LoVo (cell line): ENCODE results near the gene CFAP57.

ENCODE experiments used
- DNase-seq: peaks from one replicate; pipeline ENCODE4 v3.0.0-alpha.2; 2016; ENCODE audit warnings: low spot score

CFAP57 gene

GRCh38 chr1:43255438-43256210 is 83.5 kb downstream of the CFAP57 start:
- DNase-seq = no peak

DNA sequence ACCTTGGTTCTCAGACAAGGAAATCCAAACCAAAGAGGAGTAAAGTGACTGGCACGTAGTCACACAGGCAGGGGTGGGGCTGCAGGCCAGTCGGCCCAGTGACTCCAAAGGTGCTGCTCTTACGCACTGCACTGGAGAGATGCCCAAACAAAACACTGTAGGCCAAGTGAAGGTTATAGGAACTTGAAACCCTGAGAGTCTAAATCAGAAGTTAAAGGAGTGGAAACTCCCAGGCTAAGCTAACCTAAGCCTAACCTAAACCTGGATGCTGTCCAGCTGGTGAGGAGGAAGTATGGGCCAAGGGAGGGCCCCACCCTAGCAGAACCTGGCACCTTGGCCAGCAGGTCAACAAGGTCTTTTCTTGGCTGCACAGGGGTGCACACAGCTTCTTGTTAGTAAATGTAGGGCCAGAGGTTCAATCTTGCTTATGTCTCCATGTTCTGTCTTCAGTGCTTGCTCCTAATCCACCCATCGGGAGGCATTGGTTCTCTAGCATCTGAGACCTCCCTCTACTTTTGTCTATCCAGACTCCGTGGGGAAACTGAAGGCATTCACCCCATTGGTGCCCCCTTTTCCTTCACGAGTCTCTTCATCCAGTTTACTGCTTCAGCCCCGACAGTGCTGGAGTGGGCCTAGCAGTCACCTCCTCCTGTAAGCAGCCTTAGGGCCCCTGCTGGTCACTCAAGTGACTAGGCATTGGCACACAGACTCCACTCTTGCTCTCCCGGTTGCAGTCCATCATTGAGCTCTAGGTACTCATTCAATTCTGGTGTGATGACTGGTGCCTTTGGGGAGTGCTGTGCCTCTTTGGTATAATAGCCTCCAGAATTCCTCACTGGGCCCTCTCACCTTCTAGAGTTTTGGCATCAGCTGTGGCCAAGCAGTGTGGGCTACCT is 84.8 kb downstream of the CFAP57 start:
- DNase-seq = peak; percentile 58

- DNase-seq = no peak
Observed at GRCh38 chr1:43258370-43258769, 86.2 kb downstream of the CFAP57 start.

DNA sequence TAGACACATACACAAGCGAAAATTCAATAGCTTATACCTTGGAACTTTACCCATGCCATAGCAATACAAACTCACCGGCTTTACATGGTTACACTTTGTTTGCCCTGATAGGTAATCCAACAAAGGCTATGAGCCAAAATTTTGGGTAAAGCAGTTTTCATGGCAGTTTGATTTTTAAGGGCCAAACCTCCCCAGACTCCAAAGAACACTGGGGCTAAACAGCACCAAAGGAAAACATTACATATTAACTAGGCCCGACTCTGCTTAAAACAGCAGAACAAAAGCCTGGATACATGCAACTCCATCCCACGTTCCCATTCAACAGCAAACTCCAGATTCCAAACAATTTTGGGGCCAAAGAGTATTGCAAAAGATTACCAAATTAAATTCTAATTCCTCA is 93.3 kb downstream of the CFAP57 start:
- no peak for DNase-seq

DNA sequence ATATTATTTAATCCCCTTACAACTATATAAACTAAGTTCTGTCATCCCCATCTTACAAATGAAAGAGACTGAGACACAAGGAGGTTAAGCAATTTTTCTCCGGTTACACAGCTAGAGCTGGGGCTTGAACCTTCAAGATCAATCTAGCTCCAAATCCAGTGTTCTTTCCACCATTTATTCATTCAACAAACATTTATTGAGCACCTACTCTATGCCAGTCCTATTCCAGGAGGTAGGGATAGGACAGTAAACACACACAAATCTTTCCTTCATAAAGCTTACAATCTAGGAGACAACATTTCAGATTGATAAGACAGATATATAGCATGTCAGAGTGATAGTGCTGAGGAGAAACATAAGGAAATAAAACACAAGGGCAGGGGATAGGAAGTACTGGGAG is 94.8 kb downstream of the CFAP57 start:
- no peak for DNase-seq

GRCh38 chr1:43267291-43267805 is 95.2 kb downstream of the CFAP57 start:
- no peak for DNase-seq

DNA sequence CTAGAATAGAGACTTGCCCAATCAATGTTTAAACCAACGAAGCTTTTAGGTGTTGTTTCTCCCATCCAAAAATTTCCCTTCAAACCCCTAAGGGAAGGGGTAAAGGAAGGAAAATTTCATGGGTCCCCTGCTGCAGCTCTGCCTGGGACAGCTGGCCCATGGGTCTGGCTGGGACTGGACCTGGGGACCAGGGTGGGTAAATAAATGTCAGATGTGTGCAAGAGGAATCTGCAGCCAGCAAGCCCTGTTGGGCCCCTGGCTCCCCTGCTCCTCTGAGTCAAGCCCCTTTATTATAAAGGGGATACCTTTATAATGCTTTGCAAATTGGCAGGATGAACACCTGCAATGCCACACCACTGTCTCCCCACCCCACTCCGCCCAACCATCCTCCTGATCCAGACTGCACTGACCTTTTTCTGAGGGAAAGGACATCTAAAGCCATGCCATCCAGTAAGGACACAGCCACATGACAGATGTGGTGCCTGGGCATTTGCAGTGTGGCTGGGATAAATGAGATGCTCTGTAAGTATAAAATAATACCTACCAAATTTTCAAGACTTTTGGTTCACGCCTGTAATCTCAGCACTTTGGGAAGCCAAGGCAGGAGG is 95.8 kb downstream of the CFAP57 start:
- DNase-seq = no peak

DNA sequence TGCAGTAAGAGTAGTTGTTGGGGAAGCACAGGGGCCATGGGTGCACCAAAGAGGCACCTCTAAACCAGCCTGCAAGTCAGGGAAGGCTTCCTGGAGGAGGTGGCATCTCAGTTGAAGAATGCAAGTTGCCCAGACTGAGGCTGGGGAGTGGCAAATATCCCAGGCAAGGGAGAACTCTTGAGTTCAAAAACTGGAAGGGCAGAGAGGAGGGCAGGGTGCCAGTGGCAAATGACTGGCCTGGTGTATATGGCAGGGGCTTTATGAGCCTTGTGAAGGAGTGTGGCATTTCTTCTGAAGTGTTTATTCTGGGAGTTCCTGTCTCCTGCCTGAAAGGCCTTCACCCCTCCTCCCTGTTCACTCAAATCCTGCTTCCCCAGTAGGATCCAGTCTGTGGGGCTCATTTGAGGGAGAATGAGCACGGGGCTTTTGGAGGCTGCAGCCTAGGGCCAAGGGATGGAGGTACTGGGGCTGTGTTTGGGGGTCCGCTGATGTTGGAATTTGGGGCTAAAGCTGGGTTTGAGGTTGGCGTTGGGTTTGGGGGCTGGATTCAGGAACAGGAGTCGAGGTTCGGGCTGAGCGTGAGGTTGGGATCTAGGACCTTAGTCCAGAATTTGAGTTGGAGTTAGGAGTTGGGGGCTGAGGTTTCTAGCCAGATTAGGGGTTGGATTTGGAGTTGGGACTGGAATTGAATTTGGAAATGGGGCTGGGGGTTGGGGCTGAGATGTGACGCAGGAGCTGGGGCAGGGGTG is 97.7 kb downstream of the CFAP57 start, which contains the start of gene TMEM125:
TSS of gene TMEM125 (plus strand) at position 357 of the 749 bp plus-strand sequence. CDS start 2,740 bp downstream, outside the sequence.
- DNase-seq = peak; percentile 33

DNA sequence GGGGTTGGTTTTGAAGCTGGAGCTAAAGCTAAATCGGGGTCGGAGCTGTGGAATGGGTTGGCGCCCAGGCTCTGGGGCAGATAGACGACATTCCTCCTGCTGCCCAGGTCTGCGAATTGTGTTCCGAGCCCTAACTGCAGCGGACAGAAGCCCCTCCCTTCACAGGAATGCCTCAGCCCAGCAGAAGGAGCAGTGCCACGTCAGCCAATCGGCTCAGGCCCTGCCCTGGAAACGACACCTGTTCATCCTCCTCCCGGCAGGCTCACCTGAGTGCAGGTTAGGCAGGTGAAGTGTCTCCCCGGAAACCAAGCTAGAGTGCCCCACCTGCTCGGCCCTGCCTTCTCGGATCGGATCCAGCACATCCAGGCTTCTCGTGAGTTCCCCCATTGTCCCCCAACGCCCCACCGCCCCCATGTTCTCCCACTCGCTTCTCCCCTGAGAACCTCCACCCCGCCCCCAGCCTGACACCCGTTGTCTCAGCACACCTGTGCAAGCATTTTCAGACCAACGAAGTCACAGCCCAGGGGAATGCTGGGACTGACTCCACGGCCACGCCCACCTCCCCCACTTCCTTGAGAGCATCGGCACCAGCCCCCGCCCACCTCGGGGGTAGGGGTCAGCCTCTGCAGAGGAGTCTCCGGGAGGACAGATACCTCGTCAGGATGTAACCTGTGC is 98.4 kb downstream of the CFAP57 start:
- DNase-seq = peak; percentile 91

DNA sequence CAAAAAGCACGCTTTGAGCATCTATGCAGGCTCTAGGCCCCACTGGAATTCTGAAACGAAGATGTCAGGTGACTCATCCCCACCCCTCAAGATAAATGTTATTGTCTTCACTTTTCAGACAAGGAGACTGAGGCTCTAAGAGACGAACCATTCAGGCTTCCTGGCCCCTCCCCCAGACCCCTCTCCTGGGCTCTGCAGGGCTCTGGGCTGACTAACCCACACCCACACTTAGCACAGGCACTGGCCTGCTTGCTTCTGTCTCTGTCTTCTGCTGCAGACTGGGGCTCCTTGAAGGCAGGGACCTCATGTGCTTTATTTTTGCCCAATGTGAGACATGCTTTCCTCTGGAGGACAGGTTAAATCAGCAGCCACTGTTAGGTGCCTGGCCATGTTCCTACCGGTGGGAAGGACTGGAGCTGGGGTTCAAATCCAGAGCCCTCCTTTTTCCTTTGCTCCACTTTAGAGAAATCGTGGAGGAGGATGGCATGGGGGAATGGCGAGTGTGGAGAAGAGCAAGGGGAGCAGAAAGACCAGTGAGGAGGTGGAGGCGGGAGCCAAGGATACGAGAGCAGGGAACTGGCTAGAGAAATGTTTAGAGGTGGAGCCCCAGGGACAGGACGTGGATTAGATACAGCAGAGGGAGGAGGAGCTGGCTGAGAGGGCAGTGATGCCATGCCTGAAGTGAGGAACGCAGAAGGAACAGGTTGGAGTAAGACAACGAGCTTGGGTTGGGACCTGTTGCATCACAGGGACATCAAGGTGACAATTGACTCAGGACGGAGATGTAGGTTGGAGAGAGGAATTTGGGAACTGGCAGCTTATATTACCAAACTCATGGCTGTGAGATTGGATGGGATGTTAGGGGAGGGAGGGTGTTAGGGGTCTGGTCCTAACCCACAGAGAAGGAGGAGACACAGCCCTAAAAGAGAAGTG is 99.3 kb downstream of the CFAP57 start:
- no peak for DNase-seq

- DNase-seq = no peak
Observed at GRCh38 chr1:43272161-43272560, 100.0 kb downstream of the CFAP57 start.

- DNase-seq = no peak
Observed at GRCh38 chr1:43272576-43273571, 100.7 kb downstream of the CFAP57 start.

- DNase-seq = no peak
Observed at GRCh38 chr1:43273708-43274107, 101.6 kb downstream of the CFAP57 start.

DNA sequence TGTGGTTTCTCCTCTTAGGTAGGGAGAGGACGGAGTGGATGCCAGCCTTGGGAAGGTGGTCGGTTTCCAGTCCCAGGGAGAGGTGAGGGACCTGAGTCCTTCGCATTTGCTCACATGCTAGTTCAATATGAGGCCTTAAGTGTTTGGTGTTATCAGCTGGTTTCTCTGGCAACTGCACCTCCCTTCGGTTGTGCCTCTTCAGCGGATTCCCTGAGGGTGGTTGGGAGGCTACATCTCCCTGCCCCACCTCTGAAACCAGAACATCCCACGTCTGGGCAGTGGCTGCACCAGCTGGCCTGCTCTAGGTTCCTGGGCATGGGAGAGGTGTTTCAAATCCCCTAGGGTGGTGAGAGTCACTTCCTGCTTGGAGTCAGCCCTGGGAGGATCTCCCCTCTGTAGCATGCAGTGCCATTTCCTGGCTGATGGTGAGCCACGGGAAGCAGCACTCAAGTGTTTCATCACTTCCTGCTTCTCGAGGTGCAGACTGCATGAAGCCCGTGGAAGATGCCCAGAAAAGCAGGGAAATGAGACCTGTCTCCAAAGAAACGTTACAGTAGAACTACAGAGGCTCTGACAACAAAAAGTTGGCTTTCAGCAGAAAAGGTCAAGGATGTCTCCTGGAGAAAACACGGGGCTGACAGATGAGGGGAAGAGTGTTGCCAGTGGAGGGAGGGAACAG is 102.1 kb downstream of the CFAP57 start:
- DNase-seq = no peak

DNA sequence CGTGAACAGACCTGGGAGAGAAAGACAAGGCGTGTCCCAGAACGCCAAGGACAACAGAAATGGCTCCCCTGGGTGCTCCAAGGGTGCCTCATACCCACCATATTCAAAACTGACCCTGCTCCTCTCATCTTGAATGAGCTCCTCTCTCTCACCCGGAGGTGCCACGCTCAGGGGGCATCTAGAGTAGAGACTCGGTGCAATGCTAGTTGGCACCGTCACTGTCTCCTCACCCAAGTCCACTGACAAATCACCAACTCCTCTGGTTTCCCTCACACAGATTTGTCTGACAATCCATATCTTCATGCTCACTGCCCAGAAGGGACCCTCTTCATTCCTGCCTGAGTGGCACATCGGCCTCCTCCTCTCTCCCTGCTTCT is 102.7 kb downstream of the CFAP57 start:
- no peak for DNase-seq

GRCh38 chr1:43275826-43276620 is 103.9 kb downstream of the CFAP57 start:
- DNase-seq = no peak

DNA sequence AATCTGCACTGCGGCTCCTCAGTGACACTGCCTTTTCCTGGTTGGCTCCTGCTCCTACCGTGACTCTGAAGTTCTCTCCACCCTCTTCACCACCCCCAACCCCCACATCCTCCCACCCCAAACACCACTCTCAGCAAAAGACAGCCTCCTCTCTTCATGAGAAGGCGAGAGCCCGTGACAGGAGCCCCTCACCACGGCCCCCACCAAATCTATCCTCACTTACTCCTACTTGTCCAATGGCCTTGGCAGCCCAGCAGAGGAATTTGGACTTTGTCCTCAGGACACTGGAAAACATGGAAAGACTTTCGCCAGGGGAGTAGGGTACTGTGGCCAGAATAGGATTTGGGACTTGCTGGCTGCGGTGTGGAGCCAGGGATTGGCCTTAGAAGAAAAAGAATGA is 104.5 kb downstream of the CFAP57 start:
- no peak for DNase-seq
